HG03280 (cell line): ENCODE measurements around the gene LILRB3.

Experiments
- ATAC-seq: cut with Tn5 transposase; IDR thresholded peaks from one replicate; pipeline ENCODE4 v1.9.1; 2021; ENCODE audit warnings: mild to moderate bottlenecking, moderate library complexity; ENCODE audit not compliant: unreplicated experiment

The LILRB3 gene

DNA sequence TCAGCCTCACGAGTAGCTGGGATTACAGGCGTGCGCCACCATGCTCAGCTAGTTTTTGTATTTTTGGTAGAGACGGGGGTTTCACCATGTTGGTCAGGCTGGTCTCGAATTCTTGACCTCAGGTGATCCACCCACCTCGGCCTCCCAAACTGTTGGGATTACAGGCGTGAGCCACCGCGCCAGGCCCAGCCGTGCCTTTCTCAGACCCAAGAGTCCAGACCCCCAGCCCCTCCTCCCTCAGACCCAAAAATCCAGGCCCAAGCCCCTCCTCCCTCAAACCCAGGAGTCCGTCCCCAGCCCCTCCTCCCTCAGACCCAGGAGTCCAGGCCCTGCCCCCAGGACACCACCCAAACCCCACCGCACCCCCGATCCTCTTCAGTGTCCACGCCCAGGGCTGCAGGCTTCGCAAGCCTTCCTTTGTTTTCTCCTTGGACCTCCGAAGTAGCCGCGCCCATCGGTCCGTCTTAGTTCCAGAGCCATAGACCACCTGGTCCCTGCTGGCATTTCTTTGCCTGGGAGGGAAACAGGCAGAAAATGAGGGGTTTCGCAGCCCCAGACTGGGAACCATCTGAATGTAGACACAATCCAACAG is 53.6 kb downstream of the LILRB3 start:
- ATAC-seq = no peak

DNA sequence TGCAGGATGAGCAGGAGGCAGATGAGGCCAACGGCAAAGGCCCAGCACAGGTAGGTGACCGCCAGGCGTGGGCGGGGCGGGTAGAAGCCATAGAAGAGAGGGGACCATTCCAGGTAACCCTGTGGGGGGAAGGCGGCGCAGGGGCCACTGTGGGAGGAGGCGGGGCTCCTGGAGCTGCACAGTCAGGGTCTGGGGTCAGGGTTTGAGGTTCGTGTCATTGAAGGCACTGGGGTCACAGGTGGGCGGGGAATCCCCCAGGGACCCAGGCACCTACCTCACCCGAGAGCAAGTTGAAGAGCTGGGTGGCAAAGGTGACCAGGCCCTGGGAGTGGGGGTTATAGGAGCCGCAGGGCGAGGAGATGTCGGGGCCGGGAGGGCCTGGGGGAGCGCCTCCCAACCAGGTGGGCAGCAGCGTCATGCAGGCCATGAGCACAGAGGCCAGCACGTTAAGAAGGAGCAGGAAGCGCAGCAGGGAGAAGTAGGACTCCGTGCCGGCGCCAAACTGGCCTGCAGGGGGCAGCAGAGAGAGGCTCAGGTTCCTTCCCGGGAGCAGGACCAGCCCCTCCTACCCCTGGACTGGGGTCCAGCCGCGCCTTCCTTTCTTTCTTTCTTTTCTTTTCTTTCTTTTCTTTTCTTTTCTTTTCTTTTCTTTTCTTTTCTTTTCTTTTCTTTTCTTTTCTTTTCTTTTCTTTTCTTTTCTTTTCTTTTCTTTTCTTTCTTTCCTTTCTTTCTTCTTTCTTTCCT is 54.5 kb downstream of the LILRB3 start:
- peak; percentile 48 for ATAC-seq
